ENCODE data around the gene CHD3.

The CHD3 gene

GRCh38 chr17:7875804-7876370 lies 12.7 kb upstream of the CHD3 start:
- DNase-seq = no peak

- DNase-seq = no peak
These were observed 10.4 kb upstream of the CHD3 start for GRCh38 chr17:7878234-7878633.

- DNase-seq = no peak
These were observed 8.3 kb upstream of the CHD3 start for GRCh38 chr17:7880076-7880868.

- DNase-seq = no peak
These were observed 7.1 kb upstream of the CHD3 start for GRCh38 chr17:7881276-7882054.

GRCh38 chr17:7882068-7882467 lies 6.5 kb upstream of the CHD3 start:
- no peak for DNase-seq

GRCh38 chr17:7882629-7883028 lies 6.0 kb upstream of the CHD3 start:
- DNase-seq = no peak

- DNase-seq = no peak
These were observed 4.7 kb upstream of the CHD3 start for GRCh38 chr17:7883781-7884386.

GRCh38 chr17:7884581-7885366 lies 3.8 kb upstream of the CHD3 start:
- DNase-seq = no peak

GRCh38 chr17:7885367-7886226 lies 3.0 kb upstream of the CHD3 start:
- DNase-seq = peak; percentile 61

GRCh38 chr17:7886227-7887037 lies 2.2 kb upstream of the CHD3 start:
- DNase-seq = peak; percentile 61

GRCh38 chr17:7887038-7887481 lies 1.5 kb upstream of the CHD3 start:
- DNase-seq = peak; percentile 95

GRCh38 chr17:7887482-7888183 lies 956 bp upstream of the CHD3 start:
- DNase-seq = peak; percentile 97

GRCh38 chr17:7889166-7889955 lies 772 bp downstream of the CHD3 start:
- peak; percentile 82 for DNase-seq

- DNase-seq = no peak
These were observed 4.7 kb downstream of the CHD3 start for GRCh38 chr17:7893187-7893880.

GRCh38 chr17:7894226-7894625 lies 5.6 kb downstream of the CHD3 start:
- DNase-seq = no peak

- DNase-seq = no peak
These were observed 6.3 kb downstream of the CHD3 start for GRCh38 chr17:7894866-7895265.

- no peak for DNase-seq
These were observed 8.5 kb downstream of the CHD3 start for GRCh38 chr17:7897090-7897489.

- no peak for DNase-seq
These were observed 9.2 kb downstream of the CHD3 start for GRCh38 chr17:7897773-7898172.
